Measurements from ENCODE around the gene CERS3.

GRCh38 chr15:100429116-100429728, 99.5 kb downstream of the CERS3 start:
- no peak for TF ChIP-seq CTCF (IDR thresholded peaks at IDR 0.05)
- TF ChIP-seq POLR2A (IDR thresholded peaks at IDR 0.05): no peak
- no peak for TF ChIP-seq EP300 (IDR thresholded peaks at IDR 0.05)
